Natural killer cell (primary cell): ENCODE data around the gene RASA2. TPM values are rescaled to one million over a fixed set of nuclear protein-coding genes. Genes with fewer than 3 reads are reported as not detected.

Source experiments
- ATAC-seq, 3 donors: fragments of 150-1000 bp in 2 of 3; fragments of 200-7000 bp in 1 of 3; cut with Tn5 transposase; 1 replicate in 1 of 3; 2 replicates in 2 of 3; pipeline ENCODE4 v1.10.0; 2021; ENCODE audit warnings: mild to moderate bottlenecking in 2 of 3, moderate library complexity in 2 of 3
- DNase-seq, 2 donors: peaks; one replicate each; pipeline versions ENCODE4 v3.0.0 to v3.0.0-alpha.2; 2013 to 2021; ENCODE audit warnings: mixed read lengths in 1 of 2
- H3K27ac ChIP-seq: one replicate; pipeline ENCODE4 v1.5.1; 2013; ENCODE audit warnings: mild to moderate bottlenecking, low read length
- H3K27me3 ChIP-seq: one replicate; pipeline ENCODE4 v1.6.1; 2013; ENCODE audit warnings: low read length; ENCODE audit not compliant: control insufficient read depth, insufficient read depth
- H3K36me3 ChIP-seq: one replicate; pipeline ENCODE4 v1.6.1; 2013; ENCODE audit warnings: low read length; ENCODE audit not compliant: control insufficient read depth, insufficient read depth
- H3K4me1 ChIP-seq: one replicate; pipeline ENCODE4 v1.6.1; 2013; ENCODE audit warnings: low read length; ENCODE audit not compliant: control insufficient read depth, insufficient read depth
- H3K4me3 ChIP-seq: one replicate; pipeline ENCODE4 v1.5.1; 2013; ENCODE audit warnings: low read length
- H3K9me3 ChIP-seq: one replicate; pipeline ENCODE4 v1.6.1; 2013; ENCODE audit warnings: low read length; ENCODE audit not compliant: control insufficient read depth, insufficient read depth
- H3K27ac Mint-ChIP-seq, 2 donors: one replicate each; pipeline ENCODE4 v1.8.0; 2022; ENCODE audit warnings: mild to moderate bottlenecking in 2 of 2, mixed read lengths in 2 of 2, moderate library complexity in 1 of 2
- H3K27me3 Mint-ChIP-seq, 2 donors: one replicate each; pipeline ENCODE4 v1.8.0; 2022; ENCODE audit warnings: low read depth in 2 of 2, mixed read lengths in 2 of 2
- H3K36me3 Mint-ChIP-seq: one replicate; pipeline ENCODE4 v1.8.0; 2022; ENCODE audit warnings: mixed read lengths
- H3K4me1 Mint-ChIP-seq, 2 donors: one replicate each; pipeline ENCODE4 v1.8.0; 2022; ENCODE audit warnings: mixed read lengths in 2 of 2
- H3K4me3 Mint-ChIP-seq: one replicate; pipeline ENCODE4 v1.8.0; 2022; ENCODE audit warnings: mild to moderate bottlenecking, moderate library complexity, mixed read lengths
- H3K9me3 Mint-ChIP-seq, 2 donors: one replicate each; pipeline ENCODE4 v1.8.0; 2022; ENCODE audit warnings: mixed read lengths in 2 of 2
- WGBS: methylation state at CpG from one replicate; pipeline ENCODE4 v1.1.7; 2013; ENCODE audit warnings: missing lambda C conversion rate; ENCODE audit not compliant: insufficient coverage; 5-methylcytosine and 5-hydroxymethylcytosine counted together
- intact Hi-C: fragments of 100-400 bp; cut with micrococcal nuclease; formaldehyde crosslinking; loops from one replicate; pipeline ENCODE4 v1.14.2; 2022
- total RNA-seq, 4 donors: library from RNA; stranded (reverse); fragments of 120-200 nt in 1 of 4; gene quantifications; one replicate each; pipeline versions ENCODE4 v1.2.3 to v1.2.4, GENCODE V29; 2013 to 2022
- TF ChIP-seq, protein P1 (sequence below): fragments of 200-600 bp; IDR thresholded peaks from one replicate; pipeline ENCODE4 v1.8.0; 2022; ENCODE audit warnings: antibody characterized with exemption

Gene RASA2
- total RNA-seq, 3 donors from 2014 or later (not counting 1 experiment from before 2014, with no cell fraction given) = 93.9 to 99.4 (median 97.0) TPM

- Mint-ChIP-seq H3K36me3 (no peaks in the 10 kb centered on the region), H3K27me3 (peaks cover 0 to 6% of the 10 kb centered on the region in 2 donors), H3K27ac (no peak overlapping the region), H3K4me1 (peaks cover 0 to 6% of the 10 kb centered on the region in 2 donors), H3K4me3 (no peak overlapping the region), H3K9me3 (no peaks in the 10 kb centered on the region)
- 90% methylated on average over 8 of the region's 9 CpGs for WGBS
- Histone ChIP-seq H3K9me3 (no peaks in the 10 kb centered on the region), H3K27me3 (no peaks in the 10 kb centered on the region), H3K4me3 (no peak overlapping the region), H3K4me1 (no peaks in the 10 kb centered on the region), H3K36me3 (no peaks in the 10 kb centered on the region), H3K27ac (no peak overlapping the region)
- intact Hi-C loops = no loop called here
- DNase-seq (no peak), ATAC-seq (no peak)
- TF ChIP-seq, protein P1, sequence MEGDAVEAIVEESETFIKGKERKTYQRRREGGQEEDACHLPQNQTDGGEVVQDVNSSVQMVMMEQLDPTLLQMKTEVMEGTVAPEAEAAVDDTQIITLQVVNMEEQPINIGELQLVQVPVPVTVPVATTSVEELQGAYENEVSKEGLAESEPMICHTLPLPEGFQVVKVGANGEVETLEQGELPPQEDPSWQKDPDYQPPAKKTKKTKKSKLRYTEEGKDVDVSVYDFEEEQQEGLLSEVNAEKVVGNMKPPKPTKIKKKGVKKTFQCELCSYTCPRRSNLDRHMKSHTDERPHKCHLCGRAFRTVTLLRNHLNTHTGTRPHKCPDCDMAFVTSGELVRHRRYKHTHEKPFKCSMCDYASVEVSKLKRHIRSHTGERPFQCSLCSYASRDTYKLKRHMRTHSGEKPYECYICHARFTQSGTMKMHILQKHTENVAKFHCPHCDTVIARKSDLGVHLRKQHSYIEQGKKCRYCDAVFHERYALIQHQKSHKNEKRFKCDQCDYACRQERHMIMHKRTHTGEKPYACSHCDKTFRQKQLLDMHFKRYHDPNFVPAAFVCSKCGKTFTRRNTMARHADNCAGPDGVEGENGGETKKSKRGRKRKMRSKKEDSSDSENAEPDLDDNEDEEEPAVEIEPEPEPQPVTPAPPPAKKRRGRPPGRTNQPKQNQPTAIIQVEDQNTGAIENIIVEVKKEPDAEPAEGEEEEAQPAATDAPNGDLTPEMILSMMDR = no peak
These were observed 161.5 kb downstream of the RASA2 start for GRCh38 chr3:141648055-141648910.

GRCh38 chr3:141649871-141650270 lies 163.0 kb downstream of the RASA2 start:
- no peaks in the 10 kb centered on the region for H3K4me1 ChIP-seq
- no peaks in the 10 kb centered on the region for H3K36me3 ChIP-seq
- H3K27me3 ChIP-seq = no peaks in the 10 kb centered on the region
- Mint-ChIP-seq H3K4me1 (peaks cover 0 to 3% of the 10 kb centered on the region in 2 donors), H3K9me3 (no peaks in the 10 kb centered on the region), H3K27ac (no peak overlapping the region), H3K36me3 (no peaks in the 10 kb centered on the region), H3K27me3 (peaks cover 0 to 8% of the 10 kb centered on the region in 2 donors), H3K4me3 (no peak overlapping the region)
- TF ChIP-seq, protein P1 = no peak
- intact Hi-C loops = no loop called here
- DNase-seq = no peak
- no peak overlapping the region for H3K27ac ChIP-seq
- no peak overlapping the region for H3K4me3 ChIP-seq
- H3K9me3 ChIP-seq = no peaks in the 10 kb centered on the region
- whole genome bisulfite sequencing = 77% methylated on average over 3 of the region's 3 CpGs
- no peak for ATAC-seq

- peaks cover 0 to 6% of the 10 kb centered on the region in 2 donors for H3K27me3 Mint-ChIP-seq
- TF ChIP-seq, protein P1 = no peak
- H3K27ac ChIP-seq = no peak overlapping the region
- no peak overlapping the region for H3K4me3 Mint-ChIP-seq
- no peaks in the 10 kb centered on the region for H3K9me3 ChIP-seq
- DNase-seq (no peak), ATAC-seq (no peak)
- no peaks in the 10 kb centered on the region for H3K9me3 Mint-ChIP-seq
- H3K4me1 Mint-ChIP-seq = no peaks in the 10 kb centered on the region
- H3K27me3 ChIP-seq = no peaks in the 10 kb centered on the region
- H3K4me3 ChIP-seq = no peak overlapping the region
- 91% methylated on average over 2 of the region's 2 CpGs for WGBS
- no peaks in the 10 kb centered on the region for H3K36me3 ChIP-seq
- intact Hi-C loops = no loop called here
- H3K4me1 ChIP-seq = no peaks in the 10 kb centered on the region
- H3K27ac Mint-ChIP-seq = no peak overlapping the region
- H3K36me3 Mint-ChIP-seq = no peaks in the 10 kb centered on the region
These were observed 164.0 kb downstream of the RASA2 start for GRCh38 chr3:141650783-141651182.
